ENCODE measurements around the gene ECI1.

- TF ChIP-seq CTCF (IDR thresholded peaks at IDR 0.05) (no peak), POLR2A (IDR thresholded peaks at IDR 0.05) (no peak)
Observed at GRCh38 chr16:2194166-2194834, 57.1 kb downstream of the ECI1 start.
